ENCODE results near the gene BTBD7.

Gene BTBD7

GRCh38 chr14:93316716-93317115 is 16.1 kb downstream of the BTBD7 start:
- no peak for DNase-seq (ENCODE audit: low read depth, low spot score)
- no peak for TF ChIP-seq CTCF (IDR thresholded peaks at IDR 0.05; ENCODE audit: low read depth, low read length)
- no peak overlapping the region for H3K4me3 ChIP-seq (ENCODE audit: low read depth, low read length)
- in situ Hi-C loops (cut with HindIII; ENCODE audit: low sequenced_read_pairs): no loop called here

GRCh38 chr14:93315575-93315974 is 17.3 kb downstream of the BTBD7 start:
- DNase-seq (ENCODE audit: low read depth, low spot score): no peak
- H3K4me3 ChIP-seq (ENCODE audit: low read depth, low read length): no peak overlapping the region
- TF ChIP-seq CTCF (IDR thresholded peaks at IDR 0.05; ENCODE audit: low read depth, low read length): no peak
- in situ Hi-C loops (cut with HindIII; ENCODE audit: low sequenced_read_pairs): no loop called here

- no peak for TF ChIP-seq CTCF (IDR thresholded peaks at IDR 0.05; ENCODE audit: low read depth, low read length)
- in situ Hi-C loops (cut with HindIII; ENCODE audit: low sequenced_read_pairs): no loop called here
- DNase-seq (ENCODE audit: low read depth, low spot score): no peak
- no peak overlapping the region for H3K4me3 ChIP-seq (ENCODE audit: low read depth, low read length)
Measured at GRCh38 chr14:93311082-93311481, 21.8 kb downstream of the BTBD7 start.

- no peak for DNase-seq (ENCODE audit: low read depth, low spot score)
- in situ Hi-C loops (cut with HindIII; ENCODE audit: low sequenced_read_pairs): no loop called here
- no peak overlapping the region for H3K4me3 ChIP-seq (ENCODE audit: low read depth, low read length)
- no peak for TF ChIP-seq CTCF (IDR thresholded peaks at IDR 0.05; ENCODE audit: low read depth, low read length)
Measured at GRCh38 chr14:93309427-93309966, 23.3 kb downstream of the BTBD7 start.

- in situ Hi-C loops (cut with HindIII; ENCODE audit: low sequenced_read_pairs): no loop called here
- H3K4me3 ChIP-seq (ENCODE audit: low read depth, low read length): no peak overlapping the region
- no peak for TF ChIP-seq CTCF (IDR thresholded peaks at IDR 0.05; ENCODE audit: low read depth, low read length)
- no peak for DNase-seq (ENCODE audit: low read depth, low spot score)
Measured at GRCh38 chr14:93308686-93309345, 24.0 kb downstream of the BTBD7 start.

GRCh38 chr14:93306812-93307211 is 26.0 kb downstream of the BTBD7 start:
- no peak for TF ChIP-seq CTCF (IDR thresholded peaks at IDR 0.05; ENCODE audit: low read depth, low read length)
- in situ Hi-C loops (cut with HindIII; ENCODE audit: low sequenced_read_pairs): no loop called here
- no peak for DNase-seq (ENCODE audit: low read depth, low spot score)
- H3K4me3 ChIP-seq (ENCODE audit: low read depth, low read length): no peak overlapping the region
